HG02642 (cell line): ENCODE measurements around the gene ELMO1.

Source experiments
- ATAC-seq: cut with Tn5 transposase; IDR thresholded peaks from one replicate; pipeline ENCODE4 v1.9.1; 2021; ENCODE audit warnings: mild to moderate bottlenecking; ENCODE audit not compliant: unreplicated experiment, poor library complexity

The ELMO1 gene

DNA sequence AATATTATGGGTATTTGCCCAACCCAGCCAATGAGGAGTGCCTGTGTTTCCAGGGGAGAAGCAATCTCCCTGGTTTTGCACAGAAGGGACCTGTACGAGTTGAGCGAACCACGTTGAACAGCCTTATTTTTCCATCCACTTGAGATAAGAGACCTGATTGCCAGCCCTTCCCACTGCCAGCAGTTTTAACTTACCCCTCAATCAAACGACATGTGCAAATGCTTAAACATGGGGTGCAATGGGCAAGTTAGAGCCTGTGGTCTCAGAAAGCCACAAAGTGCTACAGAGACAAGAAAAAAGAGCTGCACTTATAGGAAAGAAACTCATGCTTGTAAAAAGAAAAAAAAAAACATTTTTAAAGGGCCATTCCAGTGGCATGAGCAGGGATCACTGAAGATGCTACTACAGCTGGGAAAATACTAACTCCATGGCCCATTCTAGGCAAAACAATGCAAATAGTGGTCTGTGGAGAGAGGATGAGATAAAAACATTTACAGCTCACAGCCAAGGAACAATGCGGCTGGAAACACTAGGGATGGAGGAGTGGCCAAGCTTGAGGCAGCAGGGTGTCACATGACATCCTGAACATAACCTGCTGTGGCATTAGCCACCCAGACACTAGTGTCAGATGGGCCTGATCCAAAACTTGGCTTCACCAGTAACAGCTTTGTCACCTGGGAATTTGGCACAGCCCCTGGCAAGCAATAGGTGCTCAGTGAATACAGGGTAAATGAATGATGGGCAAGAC is 162.8 kb downstream of the ELMO1 start:
- ATAC-seq: peak; percentile 34

DNA sequence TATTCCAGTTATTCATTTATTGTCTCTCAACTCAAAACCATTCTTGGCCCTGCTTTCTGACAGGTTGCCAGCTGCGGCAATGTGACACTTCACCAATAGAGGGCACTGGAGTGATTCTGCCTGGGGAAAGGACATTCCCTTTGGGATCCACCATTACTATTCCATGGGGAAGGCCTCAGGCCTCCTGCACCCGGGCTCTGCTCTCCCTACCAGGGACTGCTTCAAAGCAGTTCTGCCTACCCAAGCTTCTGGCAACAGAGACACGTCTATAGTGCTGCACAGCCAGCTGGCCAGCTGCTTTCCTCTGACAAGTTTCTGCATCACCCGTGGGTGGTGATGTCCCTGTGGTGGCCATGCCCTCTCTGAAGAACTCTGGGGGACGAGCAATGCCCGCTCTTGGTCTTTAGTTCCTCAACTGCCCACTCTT is 163.8 kb downstream of the ELMO1 start:
- ATAC-seq: no peak

DNA sequence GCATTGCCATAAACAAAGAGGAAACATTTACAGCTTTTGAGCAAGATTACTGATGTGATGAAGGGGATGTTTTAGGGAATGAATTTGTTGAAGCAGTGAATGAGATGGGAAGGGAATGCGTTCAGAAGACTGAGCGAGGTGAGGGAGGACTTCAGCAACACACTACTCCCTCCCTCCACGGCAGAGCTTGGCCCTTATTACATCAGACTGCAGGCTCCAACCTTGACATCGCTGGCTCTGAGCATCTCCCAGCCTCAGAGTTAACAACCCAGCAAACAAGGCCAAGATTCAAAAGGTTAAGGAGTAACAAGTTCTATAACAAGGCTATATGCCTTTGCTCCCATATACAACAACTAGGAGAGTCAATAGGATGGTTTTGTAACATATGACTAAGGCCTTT is 164.4 kb downstream of the ELMO1 start:
- ATAC-seq: no peak

DNA sequence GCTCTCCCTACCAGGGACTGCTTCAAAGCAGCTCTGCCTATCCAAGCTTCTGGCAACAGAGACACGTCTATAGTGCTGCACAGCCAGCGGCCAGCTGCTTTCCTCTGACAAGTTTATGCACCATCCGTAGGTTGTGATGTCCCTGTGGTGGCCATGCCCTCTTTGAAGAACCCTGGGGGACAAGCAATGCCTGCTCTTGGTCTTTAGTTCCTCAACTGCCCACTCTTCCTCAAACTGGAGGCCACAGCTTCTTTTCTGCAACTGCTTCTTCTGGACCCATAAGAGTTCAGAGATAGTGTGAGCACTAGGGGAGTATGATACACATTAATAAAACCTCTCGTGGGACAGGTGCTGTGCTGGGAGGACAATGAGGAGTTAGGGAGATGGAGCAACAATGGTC is 164.9 kb downstream of the ELMO1 start:
- ATAC-seq: no peak

DNA sequence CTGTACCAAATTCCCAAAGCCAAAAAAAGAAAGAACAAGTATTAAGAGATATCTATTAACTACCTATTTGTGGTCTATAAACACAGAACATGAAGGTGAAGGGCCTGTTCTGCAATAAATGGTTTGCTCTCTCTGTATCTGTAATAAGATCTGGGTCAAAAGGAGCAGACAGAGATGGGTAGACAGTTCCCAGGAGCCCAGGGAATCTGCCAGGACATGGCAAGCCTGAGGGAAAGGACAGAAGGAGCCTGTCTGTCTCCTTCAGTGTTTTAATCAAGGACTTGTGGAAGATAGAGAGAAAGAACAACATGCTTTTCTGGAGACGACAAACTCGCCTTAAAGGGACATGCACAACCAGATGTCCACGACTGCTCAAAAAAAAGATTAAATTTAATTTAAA is 165.7 kb downstream of the ELMO1 start:
- ATAC-seq: no peak

DNA sequence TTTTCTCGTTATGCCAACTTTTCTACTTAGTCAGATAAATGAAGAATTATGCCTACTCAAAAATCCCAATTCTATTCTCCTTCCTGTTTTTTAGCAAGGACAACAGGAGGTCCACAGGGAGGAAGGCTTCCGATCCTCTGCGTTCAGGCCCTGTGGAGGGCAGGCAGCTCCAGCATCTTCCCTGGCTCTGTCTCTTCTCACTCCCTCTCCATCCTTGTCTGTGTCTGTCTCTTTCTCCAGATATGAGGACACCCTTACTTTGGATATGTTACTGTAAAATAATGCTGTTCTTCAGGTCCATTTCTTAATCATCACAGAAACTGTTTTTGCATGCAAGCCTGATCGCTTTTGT is 166.6 kb downstream of the ELMO1 start:
- ATAC-seq: no peak

DNA sequence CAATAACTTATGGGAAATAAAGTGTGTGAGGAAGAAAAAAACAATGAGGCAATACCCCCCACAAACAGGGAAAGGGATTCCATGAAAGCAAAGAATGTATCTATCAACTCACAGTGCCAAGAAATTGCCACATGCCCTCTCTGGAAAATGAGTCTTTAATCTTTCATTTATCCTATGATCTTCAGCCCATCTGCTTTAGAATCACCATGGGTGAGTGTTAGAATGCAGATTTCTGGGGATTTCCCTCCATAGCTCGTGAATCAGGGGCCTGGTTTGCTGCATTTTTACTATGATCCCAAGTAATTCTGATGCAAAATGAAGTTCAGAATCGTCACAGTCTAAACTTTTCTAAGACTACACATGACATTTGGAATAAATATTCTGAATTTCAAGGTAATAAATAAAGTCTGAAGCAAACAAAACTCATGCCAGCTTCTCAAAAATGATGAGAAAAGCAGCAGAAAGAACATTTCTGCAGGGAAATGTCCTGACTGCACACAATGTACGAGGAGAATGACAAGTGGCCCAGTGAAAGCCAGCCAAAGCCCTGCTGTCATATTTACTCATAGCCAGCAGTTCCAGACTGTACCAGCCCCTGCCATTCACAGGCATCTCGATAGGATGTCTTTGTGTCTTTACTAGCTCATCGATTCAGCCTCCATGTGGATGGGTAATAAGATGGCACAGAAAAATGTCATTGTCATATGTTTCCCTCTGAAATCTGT is 167.1 kb downstream of the ELMO1 start:
- no peak for ATAC-seq

DNA sequence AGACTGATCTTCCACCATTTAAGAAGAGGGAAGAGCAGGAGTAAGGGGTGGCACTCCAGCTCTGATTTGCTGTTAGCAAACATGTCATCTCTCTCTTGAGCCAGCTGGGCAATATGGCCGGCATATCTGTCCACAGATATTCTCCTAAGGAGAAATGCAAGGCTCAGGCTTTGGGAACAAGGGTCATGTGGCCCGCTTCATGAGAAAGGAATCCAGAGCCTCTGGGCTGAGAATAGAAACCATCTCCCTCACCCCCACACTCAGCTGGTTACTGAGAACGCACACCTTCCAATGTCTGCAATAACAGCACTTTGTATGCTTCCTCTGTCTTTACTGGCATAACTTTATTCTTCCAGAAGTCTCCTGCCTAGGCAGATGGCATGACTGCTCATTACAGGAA is 171.2 kb downstream of the ELMO1 start:
- ATAC-seq: no peak

DNA sequence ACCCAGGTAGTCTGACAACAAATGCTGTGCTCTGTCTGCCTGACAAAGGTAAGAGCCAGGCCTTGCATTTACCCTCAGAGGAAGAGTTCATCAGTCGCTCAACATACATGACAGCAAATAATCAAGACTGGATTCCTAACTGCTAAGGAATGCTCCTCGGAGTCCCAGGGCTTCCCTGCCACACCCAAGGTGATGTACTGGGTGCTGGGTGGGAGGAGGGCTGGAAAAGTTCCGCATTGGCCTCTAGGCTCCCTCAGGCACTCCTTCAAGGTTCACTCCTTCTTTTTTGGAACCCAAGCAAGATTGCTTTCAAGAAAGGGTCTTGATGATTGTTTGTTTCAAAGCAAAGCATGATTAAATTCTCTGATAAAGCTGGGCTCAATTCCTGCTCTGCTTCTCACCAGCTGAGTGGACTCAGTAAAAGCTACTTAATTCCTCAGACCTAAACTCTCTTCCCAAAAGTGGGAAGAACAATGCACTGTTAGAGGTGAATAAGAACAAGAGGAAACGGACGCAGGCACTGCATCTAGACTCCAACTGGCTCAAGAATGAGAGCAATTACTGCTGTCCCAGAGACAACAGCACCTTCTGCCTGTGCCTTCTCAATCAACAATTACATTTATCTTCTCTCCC is 173.5 kb downstream of the ELMO1 start:
- no peak for ATAC-seq

DNA sequence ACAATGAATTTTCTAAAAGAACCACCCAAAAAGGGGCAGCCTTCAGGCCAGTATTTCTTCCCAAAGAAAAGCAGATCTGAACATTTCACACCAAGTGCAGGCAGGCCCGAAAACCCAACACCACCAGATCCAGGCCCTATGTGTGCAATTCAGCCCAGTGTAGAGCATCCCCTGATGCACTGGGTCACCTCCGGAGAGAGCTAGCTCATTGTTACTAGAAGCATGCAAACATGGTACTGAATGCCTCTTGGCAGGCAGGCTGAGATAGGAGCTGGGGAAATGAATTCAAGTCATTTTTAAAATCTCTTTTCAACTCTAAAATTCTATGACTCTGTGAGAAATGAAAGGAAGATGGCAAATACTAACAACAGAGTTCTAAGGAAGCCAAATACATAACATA is 174.8 kb downstream of the ELMO1 start:
- no peak for ATAC-seq

DNA sequence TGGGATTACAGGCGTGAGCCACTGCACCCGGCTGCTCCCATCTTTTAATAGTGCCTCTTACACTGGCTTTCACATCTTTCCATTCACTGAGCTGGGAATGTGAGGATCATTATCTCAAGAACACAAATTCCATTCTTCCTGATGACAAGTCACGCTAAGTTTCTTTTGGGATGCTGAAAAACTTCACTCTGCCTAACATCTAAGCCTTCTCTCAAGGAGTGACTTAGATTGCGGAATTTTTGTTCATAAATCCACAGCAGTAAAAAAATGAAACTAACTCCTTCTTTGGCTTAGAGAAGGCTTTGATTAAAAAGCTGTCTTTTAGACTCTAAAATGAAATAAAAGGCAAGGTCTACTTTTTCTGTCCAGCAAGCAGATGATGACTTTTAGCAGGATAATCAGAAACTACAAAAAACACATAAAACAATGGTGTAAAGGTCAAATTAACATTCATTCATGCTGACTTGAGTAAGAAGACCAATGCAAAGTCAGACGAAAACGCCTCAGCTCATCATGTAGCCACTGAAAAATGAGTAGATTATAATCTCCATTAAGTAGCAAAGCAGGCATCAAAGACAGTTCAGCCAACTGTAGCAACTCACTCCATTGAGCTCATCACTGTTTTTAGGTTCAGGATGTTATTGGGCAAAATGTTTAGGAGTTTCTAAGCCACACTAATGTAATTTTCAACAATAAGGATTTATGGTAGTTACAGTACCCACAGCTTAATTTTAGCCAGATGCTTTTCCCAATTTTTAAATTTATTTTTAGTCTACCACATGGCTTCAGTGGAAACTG is 178.8 kb downstream of the ELMO1 start:
- ATAC-seq: no peak

DNA sequence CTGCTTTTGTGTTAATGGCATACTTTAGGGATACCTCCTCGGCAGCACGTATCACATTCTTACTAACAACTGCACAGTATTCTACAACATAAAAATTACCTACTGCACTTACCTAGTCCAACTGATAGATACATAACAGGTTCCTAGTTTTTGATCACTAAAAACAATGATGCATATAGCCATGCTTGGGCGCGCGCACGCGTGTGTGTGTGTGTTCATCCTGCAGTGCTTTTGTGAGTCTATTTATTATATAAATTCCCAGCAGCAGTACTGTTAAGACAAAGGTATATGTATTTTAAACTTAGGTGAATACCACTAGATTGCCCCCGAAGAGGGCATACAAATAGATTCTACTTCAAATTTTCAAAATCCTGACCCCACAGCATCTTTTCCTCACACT is 181.4 kb downstream of the ELMO1 start:
- no peak for ATAC-seq

DNA sequence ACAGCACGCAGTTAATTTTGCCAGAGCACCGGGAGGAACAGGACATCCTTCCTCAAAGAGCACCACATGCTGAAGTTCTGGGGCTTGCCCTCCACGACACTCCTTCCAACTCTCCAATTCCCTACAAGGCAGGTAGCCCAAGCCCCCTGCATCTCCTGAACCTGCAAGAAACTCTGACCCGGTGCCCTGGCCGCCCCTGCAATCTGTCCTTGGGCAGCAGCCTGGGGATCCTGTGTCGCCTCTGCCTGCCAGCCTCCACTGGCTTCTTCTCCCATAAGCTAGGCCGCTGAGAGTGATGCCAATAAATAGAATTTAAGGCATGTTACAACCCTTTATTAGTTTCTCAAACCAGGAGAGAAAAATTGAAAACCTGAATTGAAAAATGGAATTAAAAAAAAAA is 182.8 kb downstream of the ELMO1 start:
- no peak for ATAC-seq

DNA sequence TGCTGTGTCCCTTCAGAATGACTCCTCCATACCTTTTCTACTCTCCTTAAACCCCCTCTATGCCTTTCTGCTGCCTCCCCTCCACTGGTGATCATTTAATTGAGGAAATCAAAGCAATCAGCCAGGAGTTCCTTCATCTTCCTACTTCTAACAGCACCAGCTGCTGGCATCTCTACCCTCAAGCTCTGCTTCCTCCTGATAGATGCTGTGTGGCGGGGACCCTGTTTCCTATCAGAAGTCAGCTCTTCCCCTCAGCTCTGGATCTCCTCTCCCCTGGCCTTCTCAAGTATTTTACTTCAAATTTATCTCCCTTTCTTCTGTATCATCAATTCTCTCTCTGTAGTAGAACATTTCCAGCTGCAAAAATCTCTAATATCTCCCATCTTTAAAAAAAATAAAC is 183.7 kb downstream of the ELMO1 start:
- no peak for ATAC-seq

DNA sequence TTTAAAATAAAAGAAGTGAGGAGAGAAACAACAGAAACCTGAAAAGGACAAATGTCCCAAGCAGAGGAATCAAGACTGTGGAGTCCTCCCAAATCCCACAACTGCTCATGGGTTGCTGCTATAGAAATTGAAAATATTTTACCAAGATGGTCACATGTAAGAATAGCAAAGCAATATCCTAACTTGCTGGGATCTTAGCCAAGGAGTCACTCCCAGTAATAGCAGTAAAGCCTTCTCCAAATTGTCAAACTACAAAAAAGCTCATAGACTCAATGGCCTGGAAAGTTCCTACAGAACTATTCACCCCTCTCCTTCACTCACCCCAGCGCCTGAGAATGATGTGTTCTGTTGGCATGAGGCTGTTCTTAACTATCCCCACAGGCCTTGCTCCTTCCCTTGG is 186.5 kb downstream of the ELMO1 start:
- no peak for ATAC-seq

DNA sequence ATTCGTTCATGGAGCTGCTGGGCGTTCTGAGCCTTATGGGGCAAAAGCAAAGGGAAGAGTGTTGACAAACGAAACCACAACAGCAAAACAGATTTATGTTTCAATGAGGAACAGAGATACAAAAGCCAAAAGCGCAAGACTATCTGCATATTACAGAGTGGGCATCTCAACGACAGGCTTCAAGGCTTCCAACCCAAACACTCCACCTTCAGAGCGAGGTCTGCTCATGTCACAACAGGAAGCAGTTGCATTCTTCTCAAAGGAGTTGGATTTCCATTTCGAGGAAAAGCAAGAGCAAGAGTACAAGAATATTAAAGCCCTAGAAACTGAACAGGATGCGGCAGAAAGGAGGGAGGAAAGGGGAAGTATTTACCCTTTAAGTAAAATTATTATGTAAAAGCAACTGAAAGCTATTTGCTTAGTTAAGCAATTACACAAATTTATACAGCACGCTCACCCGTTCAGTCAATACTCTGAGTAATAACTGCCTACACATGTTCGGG is 189.3 kb downstream of the ELMO1 start:
- ATAC-seq: no peak

DNA sequence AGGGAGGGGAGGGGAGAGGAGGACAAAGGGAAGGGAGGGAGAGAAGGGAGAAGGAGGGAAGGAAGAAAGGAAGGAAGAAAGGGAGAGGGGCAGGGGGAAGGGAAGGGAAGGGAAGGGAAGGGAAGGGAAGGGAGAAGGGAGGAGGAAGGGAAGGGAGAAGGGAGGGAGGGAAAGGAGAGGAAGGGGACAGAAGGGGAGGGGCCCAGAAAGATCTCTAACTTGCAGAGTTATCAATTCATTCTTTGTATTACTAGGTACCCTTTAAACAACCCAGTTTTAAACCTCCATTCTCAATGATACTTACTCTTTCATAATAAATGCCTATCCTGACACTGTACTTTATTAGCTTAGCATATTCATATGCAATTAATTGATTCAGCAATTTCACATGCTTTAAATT is 192.0 kb downstream of the ELMO1 start:
- ATAC-seq: no peak

DNA sequence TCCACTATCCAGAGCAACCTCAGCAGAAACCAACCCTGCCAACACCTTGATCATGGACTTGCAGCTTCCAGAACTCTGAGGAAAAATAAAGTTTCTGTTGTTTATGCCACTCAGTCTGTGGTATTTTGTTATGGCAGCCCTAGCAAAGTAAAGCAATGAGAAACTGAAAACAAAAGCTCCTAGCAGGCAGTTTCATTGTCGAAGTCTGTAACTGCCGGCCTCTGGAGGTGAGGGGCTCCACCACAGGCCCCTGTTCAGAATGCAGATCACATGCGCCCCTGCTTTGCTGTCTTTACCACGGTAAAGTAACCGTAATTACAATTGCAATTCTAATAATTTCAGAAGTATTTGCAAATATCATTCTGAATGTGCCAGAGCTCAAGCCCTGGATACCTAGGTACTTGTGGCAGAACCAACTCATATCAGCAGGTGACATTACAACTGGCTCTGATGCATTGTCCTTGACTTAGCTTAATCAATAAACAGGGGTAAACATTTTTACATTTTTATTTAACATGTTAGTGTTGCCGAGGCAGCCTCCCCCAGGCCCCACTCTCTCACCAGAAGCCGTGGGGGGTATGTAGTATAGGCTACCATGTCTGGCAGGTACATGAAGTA is 193.2 kb downstream of the ELMO1 start:
- ATAC-seq: no peak

DNA sequence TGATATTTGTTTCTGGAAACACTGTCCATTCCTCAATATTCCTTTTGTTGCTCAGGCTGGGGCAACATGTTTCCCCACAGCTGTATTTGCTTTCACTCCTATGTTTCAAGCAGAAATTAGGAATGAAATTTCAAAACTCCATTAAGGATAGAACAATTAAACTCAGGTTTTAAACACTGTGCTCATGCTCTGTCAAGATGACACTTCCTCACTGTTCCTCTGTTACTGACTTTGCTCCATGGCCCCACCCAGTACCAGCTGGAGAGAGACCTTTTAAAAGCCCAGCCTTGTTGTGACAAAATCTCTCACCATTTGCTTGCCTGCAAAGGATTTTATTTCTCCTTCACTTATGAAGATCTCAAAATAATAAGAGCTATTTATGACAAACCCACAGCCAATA is 197.4 kb downstream of the ELMO1 start:
- no peak for ATAC-seq

DNA sequence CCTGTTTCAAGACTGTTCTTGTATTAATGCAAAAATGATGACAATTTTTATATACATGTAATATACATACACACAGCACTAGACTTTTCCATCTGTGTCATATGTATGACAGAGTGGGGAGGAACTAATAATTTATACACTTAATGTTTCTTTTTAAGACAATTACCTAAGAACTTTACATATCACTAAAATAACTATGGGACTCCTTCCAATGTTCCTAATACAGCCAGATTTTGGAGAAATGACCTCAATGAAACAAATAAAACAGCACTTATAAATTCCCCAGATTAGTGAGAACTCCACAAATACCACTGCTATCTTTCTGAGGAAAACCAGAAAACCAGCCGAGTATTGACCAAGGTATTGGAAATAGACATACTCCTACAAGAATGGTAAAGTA is 199.4 kb downstream of the ELMO1 start:
- ATAC-seq: no peak
